ENCODE measurements around the gene ALX4. TPM values are rescaled to one million over a fixed set of nuclear protein-coding genes. Genes with fewer than 3 reads are reported as not detected.

Gene ALX4
- total RNA-seq, 1 donor from 2014 or later = not detected

- CTCF ChIA-PET = no interaction called here
These were observed 23.6 kb upstream of the ALX4 start for GRCh38 chr11:44333271-44334218.

GRCh38 chr11:44332665-44333064, 22.7 kb upstream of the ALX4 start:
- CTCF ChIA-PET = no interaction called here
- intact Hi-C loops (cut with micrococcal nuclease) = no loop called here
- DNase-seq (no peak), ATAC-seq (ENCODE audit: low read depth) (no peak)
- H3K4me1 Mint-ChIP-seq = no peaks in the 10 kb centered on the region
- POLR2A ChIA-PET = no interaction called here
- no peak overlapping the region for H3K27ac Mint-ChIP-seq
- peaks cover 56% of the 10 kb centered on the region for H3K27me3 Mint-ChIP-seq
- H3K9me3 Mint-ChIP-seq = no peaks in the 10 kb centered on the region
- H3K36me3 Mint-ChIP-seq (ENCODE audit: low read depth) = no peaks in the 10 kb centered on the region
- TF ChIP-seq CTCF (IDR thresholded peaks at IDR 0.05) = no peak
- no peak overlapping the region for H3K4me3 Mint-ChIP-seq

More at GRCh38 chr11:44333271-44334218, 23.6 kb upstream of the ALX4 start:
- intact Hi-C loops (cut with micrococcal nuclease) = no loop called here
- H3K27ac Mint-ChIP-seq = no peak overlapping the region
- no peak overlapping the region for H3K4me3 Mint-ChIP-seq
- no peaks in the 10 kb centered on the region for H3K4me1 Mint-ChIP-seq
- peaks cover 56% of the 10 kb centered on the region for H3K27me3 Mint-ChIP-seq
- ATAC-seq (ENCODE audit: low read depth) (no peak), DNase-seq (no peak)
- POLR2A ChIA-PET = interaction anchor here (0.5 kb wide), 1 partner anchor 279 kb away, joined by 6 read pairs; no protein-coding TSS in a partner anchor
- no peak for TF ChIP-seq CTCF (IDR thresholded peaks at IDR 0.05)
- no peaks in the 10 kb centered on the region for H3K36me3 Mint-ChIP-seq (ENCODE audit: low read depth)
- no peaks in the 10 kb centered on the region for H3K9me3 Mint-ChIP-seq

- no peak overlapping the region for H3K4me3 Mint-ChIP-seq
- TF ChIP-seq CTCF (IDR thresholded peaks at IDR 0.05) = no peak
- peaks cover 56% of the 10 kb centered on the region for H3K27me3 Mint-ChIP-seq
- H3K9me3 Mint-ChIP-seq = no peaks in the 10 kb centered on the region
- ATAC-seq (ENCODE audit: low read depth) = no peak
- H3K4me1 Mint-ChIP-seq = no peaks in the 10 kb centered on the region
- no peak for DNase-seq
- intact Hi-C loops (cut with micrococcal nuclease) = no loop called here
- no peaks in the 10 kb centered on the region for H3K36me3 Mint-ChIP-seq (ENCODE audit: low read depth)
- POLR2A ChIA-PET = no interaction called here
- no peak overlapping the region for H3K27ac Mint-ChIP-seq
- CTCF ChIA-PET = no interaction called here
These were observed 19.7 kb upstream of the ALX4 start for GRCh38 chr11:44329472-44330230.

GRCh38 chr11:44328138-44328660, 18.3 kb upstream of the ALX4 start:
- no peaks in the 10 kb centered on the region for H3K9me3 Mint-ChIP-seq
- intact Hi-C loops (cut with micrococcal nuclease) = no loop called here
- H3K4me1 Mint-ChIP-seq = no peaks in the 10 kb centered on the region
- no peaks in the 10 kb centered on the region for H3K36me3 Mint-ChIP-seq (ENCODE audit: low read depth)
- peaks cover 63% of the 10 kb centered on the region for H3K27me3 Mint-ChIP-seq
- no peak for DNase-seq
- ChIA-PET CTCF (no interaction called here), POLR2A (no interaction called here)
- no peak for TF ChIP-seq CTCF (IDR thresholded peaks at IDR 0.05)
- ATAC-seq (ENCODE audit: low read depth) = no peak
- no peak overlapping the region for H3K4me3 Mint-ChIP-seq
- H3K27ac Mint-ChIP-seq = no peak overlapping the region

- intact Hi-C loops (cut with micrococcal nuclease) = no loop called here
- TF ChIP-seq CTCF (IDR thresholded peaks at IDR 0.05) = no peak
- no peak overlapping the region for H3K27ac Mint-ChIP-seq
- H3K27me3 Mint-ChIP-seq = peaks cover 66% of the 10 kb centered on the region
- no peak for ATAC-seq (ENCODE audit: low read depth)
- H3K4me1 Mint-ChIP-seq = no peaks in the 10 kb centered on the region
- CTCF ChIA-PET = no interaction called here
- H3K4me3 Mint-ChIP-seq = no peak overlapping the region
- POLR2A ChIA-PET = no interaction called here
- no peak for DNase-seq
- H3K9me3 Mint-ChIP-seq = no peaks in the 10 kb centered on the region
- no peaks in the 10 kb centered on the region for H3K36me3 Mint-ChIP-seq (ENCODE audit: low read depth)
These were observed 17.8 kb upstream of the ALX4 start for GRCh38 chr11:44327730-44328129.

Measured in activated B cell treated with CpG ODN at 0.5 μM for 24 hours (primary cell).